ENCODE measurements around the gene KLHL41.
"Not testable (repeated sequence)": the region's sequence is repeated elsewhere in the genome, so short reads cannot be mapped to it uniquely, and the experiment has no call there.

Gene KLHL41

DNA sequence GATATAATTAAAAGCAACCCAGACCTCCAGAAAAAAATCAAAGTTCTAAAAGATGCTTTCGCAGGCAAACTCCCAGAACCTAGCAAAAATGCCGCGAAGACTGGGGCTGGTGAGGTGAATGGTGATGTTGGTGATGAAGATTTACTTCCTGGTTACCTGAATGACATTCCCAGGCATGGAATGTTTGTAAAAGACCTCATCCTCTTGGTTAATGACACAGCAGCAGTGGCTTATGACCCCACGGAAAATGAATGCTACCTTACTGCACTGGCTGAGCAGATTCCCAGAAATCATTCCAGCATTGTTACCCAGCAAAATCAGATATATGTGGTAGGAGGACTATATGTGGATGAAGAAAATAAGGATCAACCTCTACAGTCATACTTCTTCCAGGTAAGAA, 994 bp downstream of the KLHL41 start:
- no peak for DNase-seq

DNA sequence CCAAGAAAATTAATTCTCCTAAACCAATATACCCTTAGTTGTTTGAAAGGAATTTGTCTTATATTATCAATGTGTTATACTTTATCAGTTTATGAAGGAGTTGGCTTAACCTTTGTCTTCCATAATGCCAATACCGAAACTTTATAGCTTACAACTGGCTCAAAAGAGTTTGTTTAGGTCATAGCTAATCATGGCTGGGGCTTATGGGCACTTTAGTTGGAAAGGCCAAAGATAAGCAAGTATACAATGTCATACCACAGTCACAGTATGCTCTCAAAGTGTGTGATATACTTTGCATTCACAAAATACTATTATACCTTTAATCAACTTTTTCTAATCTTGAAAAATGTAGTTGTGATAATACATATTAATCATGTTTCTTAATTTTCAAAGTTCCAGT, 2.3 kb downstream of the KLHL41 start:
- no peak for DNase-seq

DNA sequence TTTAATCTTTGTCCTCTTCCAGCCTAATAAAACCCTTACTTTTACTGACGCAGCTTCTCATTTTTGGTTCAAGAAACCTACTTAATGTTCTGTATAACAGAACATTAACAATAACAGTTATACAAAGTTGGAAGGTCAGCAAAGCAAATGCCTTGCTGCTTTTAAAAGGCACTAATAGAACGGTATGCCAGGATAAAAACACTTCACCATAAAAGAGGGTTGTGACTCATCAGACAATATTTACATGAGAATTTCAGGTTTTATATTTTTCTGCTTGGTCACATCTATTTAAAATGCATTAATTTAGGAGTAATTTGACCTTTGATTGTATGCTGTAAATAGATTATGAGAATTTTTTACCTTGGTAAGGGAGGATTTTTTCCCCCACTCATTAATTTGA, 3.0 kb downstream of the KLHL41 start:
- no peak for DNase-seq

DNA sequence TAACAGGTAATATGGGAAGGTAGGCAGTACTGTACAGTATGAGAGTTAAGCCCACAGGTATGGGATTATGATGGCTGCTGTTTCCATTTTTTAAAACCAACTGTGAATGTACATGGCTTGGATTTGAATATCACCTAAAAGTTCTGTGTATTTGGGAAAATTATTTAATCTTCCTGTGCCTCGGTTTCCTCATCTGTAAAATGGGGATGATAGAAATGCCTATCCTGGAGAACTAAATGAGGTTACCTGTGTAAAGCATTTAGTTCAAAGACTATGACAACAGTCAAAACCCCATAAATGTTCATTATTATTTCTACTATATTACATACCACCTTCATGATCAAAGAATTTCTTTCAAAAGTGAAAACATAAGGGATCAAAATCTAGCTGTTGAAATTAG, 3.6 kb downstream of the KLHL41 start:
- DNase-seq: no peak

DNA sequence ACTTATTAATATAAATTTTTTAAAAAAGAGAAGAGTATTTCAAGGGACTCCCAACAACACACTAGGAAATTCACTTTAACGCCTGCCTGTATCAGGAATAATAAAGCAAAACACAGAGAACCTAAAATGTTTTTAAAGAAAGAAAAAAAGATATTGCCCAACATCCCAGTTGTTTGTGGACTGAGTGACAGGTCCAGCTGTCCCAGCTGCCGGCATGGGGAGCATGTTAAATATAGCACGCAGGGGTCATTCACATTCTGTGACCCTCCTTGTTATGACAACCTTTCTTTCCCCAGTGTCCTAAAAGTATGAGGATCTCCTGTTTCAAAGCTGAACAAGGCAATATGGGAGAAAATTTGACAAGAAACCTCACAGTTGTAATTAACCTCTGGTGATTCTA, 4.4 kb downstream of the KLHL41 start:
- DNase-seq: no peak

DNA sequence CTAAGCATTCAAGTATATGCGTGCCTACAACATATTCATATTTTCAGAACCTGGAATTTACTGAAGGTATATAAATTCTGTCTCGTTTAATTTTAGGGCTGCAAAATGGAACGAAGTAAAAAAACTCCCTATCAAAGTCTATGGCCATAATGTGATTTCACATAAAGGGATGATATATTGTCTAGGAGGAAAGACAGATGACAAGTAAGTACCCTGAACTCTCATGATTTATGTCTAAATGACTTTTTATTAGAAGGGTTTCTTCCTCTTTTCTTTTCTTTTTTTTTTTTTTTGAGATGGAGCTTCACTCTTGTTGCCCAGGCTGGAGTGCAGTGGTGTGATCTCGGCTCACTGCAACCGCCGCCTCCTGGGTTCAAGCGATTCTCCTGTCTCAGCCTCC, 5.3 kb downstream of the KLHL41 start:
- DNase-seq: not testable (repeated sequence)

GRCh38 chr2:169516488-169516995, 7.0 kb downstream of the KLHL41 start:
- not testable (repeated sequence) for DNase-seq

DNA sequence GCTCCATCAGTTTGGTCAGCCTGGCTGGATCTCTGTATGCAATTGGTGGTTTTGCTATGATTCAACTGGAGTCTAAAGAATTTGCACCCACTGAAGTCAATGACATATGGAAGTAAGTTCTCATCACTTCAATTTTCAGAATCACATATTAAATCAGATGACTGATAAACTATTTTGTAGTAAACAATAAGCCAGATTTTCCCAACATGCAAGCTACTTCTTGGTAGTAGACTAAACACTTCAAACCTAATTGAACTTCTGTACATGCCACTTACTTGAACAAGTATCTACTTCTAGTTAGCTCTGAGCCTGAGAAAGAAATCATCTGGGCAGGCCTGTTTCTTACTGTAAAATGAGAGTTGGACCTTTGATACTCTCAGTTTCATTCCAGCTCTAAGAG, 11.4 kb downstream of the KLHL41 start:
- DNase-seq: no peak

DNA sequence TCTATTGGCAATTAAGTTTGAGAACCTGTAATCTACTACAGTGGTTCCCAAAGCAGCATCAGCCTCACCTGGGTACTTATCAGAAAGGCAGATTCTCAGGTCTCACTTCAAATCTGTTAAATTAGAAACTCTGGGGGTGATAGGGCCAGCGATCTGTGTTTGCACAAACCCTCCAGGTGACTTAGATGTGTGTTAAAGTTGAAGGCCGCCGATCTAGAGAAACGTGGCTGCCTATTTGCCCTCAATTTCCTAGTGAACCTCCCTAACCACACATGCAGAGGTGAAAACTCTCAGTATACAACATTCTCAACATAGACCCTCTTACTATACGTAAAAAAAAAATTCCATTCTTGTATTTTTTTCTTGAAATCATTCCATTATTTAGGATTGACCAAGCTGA, 14.2 kb downstream of the KLHL41 start:
- no peak for DNase-seq

- no peak for DNase-seq
These were observed 15.9 kb downstream of the KLHL41 start for GRCh38 chr2:169525434-169525833.

DNA sequence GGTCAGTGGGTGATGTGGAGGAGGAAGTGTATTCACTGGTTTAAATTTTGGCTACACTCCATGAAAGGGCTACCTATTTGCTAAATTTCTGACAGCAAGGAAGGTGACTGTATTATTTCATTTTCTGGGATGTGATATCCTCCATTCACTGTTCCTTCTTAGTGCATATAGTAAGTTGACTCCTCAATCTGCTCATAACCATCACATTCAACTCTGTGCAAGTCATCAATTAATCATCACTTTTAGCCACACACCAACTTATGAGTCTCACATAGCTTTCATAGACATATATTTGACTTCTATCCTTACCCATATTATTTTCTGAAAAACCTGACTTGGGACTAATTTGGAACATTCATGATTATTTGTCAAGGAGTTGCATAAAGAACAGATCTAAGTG, 16.9 kb downstream of the KLHL41 start:
- DNase-seq: no peak

GRCh38 chr2:169528271-169528701, 18.8 kb downstream of the KLHL41 start:
- no peak for DNase-seq

GRCh38 chr2:169539460-169539859, 30.0 kb downstream of the KLHL41 start:
- DNase-seq: not testable (repeated sequence)

DNA sequence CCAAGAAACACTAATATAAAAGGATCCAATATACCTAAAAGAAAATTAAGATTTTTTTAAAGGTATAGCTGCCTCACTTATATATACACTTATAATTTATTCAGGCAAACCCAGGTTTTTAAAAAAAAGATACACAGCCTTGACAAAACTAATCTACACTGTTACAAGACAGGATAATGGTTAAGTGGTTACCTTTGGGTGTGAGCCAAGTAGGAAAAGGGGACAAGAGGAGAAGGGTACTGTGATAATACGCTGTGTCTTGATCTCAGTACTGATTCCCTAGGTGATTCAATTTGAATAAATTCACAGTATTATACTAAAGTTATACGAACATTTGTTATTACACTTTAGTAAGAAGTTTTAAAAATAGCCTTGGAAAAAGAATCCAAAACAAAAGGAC, 30.6 kb downstream of the KLHL41 start:
- no peak for DNase-seq

GRCh38 chr2:169542433-169542832, 32.9 kb downstream of the KLHL41 start:
- no peak for DNase-seq

GRCh38 chr2:169546756-169547155, 37.3 kb downstream of the KLHL41 start:
- DNase-seq: no peak

- DNase-seq: no peak
These were observed 51.9 kb downstream of the KLHL41 start for GRCh38 chr2:169561364-169561763.

DNA sequence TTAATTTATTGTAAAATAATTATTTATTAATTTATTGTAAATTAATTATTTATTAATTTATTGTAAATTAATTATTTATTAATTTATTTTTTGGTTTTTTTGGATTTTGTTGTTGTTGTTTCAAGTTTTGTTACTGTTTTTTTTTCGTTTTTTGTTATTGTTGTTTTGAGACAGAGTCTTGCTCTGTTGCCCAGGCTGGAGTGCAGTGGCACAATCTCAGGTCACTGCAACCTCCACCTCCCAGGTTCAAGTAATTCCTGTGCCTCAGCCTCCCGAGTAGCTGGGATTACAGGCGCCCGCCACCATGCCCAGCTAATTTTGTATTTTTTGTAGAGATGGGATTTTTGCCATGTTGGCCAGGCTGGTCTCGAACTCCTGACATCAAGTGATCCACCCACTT, 52.6 kb downstream of the KLHL41 start:
- DNase-seq: not testable (repeated sequence)

DNA sequence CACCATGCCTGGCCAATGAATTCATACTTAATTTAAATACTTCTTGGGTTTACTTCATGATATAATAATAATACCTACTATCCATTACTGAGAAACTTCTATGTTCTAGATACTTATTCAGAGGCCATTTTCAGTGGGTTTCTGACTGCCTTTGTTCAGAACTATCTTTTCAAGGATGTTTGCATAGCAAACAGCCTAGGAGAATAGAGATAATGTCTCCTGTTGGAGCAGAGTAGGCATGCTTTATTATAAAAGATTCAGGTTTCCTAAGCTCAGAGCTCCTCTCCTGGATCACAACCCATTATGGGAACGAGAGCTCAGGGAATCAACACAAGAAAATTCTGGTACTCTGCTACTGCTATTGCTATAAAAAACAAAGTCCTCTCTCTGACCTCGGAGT, 53.0 kb downstream of the KLHL41 start:
- no peak for DNase-seq

DNA sequence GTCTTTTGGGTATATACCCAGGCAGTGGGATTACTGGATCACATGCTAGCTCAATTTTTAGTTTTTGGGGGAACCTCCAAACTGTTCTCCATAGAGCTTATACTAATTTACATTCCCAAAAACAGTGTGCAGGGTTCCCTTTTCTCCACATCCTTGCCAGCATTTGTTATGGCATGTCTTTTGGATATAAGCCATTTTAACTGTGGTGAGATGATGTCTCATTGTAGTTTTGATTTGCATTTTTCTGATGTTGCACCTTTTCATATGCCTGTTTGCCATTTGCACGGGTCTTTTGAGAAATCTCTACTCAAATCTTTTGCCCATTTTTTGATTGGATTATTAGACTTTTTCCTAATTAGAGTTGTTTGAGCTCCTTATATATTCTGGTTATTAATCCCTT, 56.2 kb downstream of the KLHL41 start:
- DNase-seq: no peak

GRCh38 chr2:169569948-169570347, 60.4 kb downstream of the KLHL41 start:
- DNase-seq: no peak

GRCh38 chr2:169570752-169571151, 61.2 kb downstream of the KLHL41 start:
- not testable (repeated sequence) for DNase-seq

- no peak for DNase-seq
These were observed 62.1 kb downstream of the KLHL41 start for GRCh38 chr2:169571571-169571970.

DNA sequence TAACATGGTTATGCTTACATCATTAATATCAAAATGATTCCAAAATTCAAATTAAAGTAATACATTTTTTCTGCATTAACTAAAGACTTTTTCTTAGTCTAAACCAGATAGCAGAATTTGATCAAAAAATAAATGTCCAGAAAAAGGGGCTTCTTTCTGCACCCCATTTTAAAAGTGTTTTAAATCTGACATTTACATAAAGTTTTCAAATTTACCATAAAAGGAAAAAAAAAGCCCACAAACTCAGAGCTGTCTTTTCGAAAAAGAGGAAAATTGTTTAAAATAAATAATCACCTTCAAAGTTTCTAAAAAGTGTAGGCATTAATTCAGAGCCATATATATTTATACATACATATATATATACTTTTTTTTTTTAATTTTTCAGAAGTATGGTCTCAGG, 62.7 kb downstream of the KLHL41 start:
- no peak for DNase-seq

DNA sequence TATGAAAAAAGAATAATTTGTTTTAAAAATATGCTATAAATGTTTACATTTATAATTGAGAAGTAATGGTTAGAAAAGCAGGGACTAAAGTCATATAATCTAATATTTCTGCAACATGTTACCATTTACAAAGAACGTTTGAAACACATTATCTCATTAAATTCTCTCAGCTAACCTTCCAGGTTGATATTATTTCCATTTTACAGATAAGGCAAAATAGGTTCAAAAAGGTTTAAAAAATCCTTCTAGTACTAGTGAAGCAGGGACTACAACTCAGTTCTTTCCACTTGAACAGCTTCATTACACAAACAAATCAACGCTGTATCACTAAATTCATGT, 63.3 kb downstream of the KLHL41 start:
- no peak for DNase-seq
